Sigmoid colon (tissue), 7 donors: Measurements from ENCODE around the gene CDC6. TPM values are rescaled to one million over a fixed set of nuclear protein-coding genes. Genes with fewer than 3 reads are reported as not detected.

ENCODE experiments used
- DNase-seq: peaks from one replicate; pipeline ENCODE4 v3.0.0-alpha.2; 2019
- H3K27ac ChIP-seq, 4 donors: fragments of 200-600 bp; sonication (generic); one replicate each; pipeline ENCODE4 v1.5.1; 2016 to 2019; ENCODE audit warnings: mild to moderate bottlenecking in 1 of 4
- H3K27me3 ChIP-seq, 3 donors: fragments of 200-600 bp; sonication (generic); one replicate each; pipeline ENCODE4 v1.5.1; 2019; ENCODE audit warnings: mild to moderate bottlenecking in 1 of 3
- H3K36me3 ChIP-seq, 4 donors: fragments of 200-600 bp; sonication (generic); one replicate each; pipeline ENCODE4 v1.5.1; 2016 to 2019
- H3K4me1 ChIP-seq, 4 donors: fragments of 200-600 bp; sonication (generic); one replicate each; pipeline ENCODE4 v1.5.1; 2017 to 2019
- H3K4me3 ChIP-seq, 4 donors: fragments of 200-600 bp; sonication (generic); one replicate each; pipeline ENCODE4 v1.5.1; 2017 to 2019; ENCODE audit warnings: mild to moderate bottlenecking in 2 of 4, moderate library complexity in 1 of 4
- H3K9me3 ChIP-seq, 4 donors: fragments of 200-600 bp in 3 of 4; sonication (generic) in 3 of 4; one replicate each; pipeline versions ENCODE4 v1.5.1 to v1.6.1; 2013 to 2019
- EP300 ChIP-seq, 4 donors: sonication (generic); formaldehyde crosslinking; IDR thresholded peaks; one replicate each; pipeline ENCODE4 v1.6.1; 2017; ENCODE audit warnings: antibody characterized with exemption in 4 of 4
- POLR2A ChIP-seq, 2 donors: fragments of 450-650 bp; IDR thresholded peaks; one replicate each; pipeline ENCODE4 v1.6.1; 2016; ENCODE audit warnings: antibody characterized with exemption in 2 of 2, mild to moderate bottlenecking in 2 of 2, moderate library complexity in 2 of 2
- POLR2AphosphoS5 ChIP-seq, 4 donors: sonication (generic); formaldehyde crosslinking; IDR thresholded peaks; one replicate each; pipeline ENCODE4 v1.6.1; 2017; ENCODE audit warnings: antibody characterized with exemption in 4 of 4
- WGBS, 2 donors: extraction: QIAGEN DNeasy Blood & Tissue Kit; methylation state at CpG; one replicate each; pipeline ENCODE4 v1.1.7; 2013; 5-methylcytosine and 5-hydroxymethylcytosine counted together
- intact Hi-C: fragments of 100-400 bp; cut with DNase I; formaldehyde crosslinking; loops from one replicate; pipeline ENCODE4 v1.15.1; 2023
- polyA plus RNA-seq, 3 donors: library from polyadenylated mRNA; stranded (reverse); fragments of 200-250 nt; gene quantifications; one replicate each; pipeline ENCODE4 v1.2.3, GENCODE V29; 2013
- total RNA-seq, 4 donors: library from RNA; depleted of rRNA; stranded (reverse); fragments of >200 nt; gene quantifications; one replicate each; pipeline ENCODE4 v1.1.0, GENCODE V29; 2016
- TF ChIP-seq, protein P1 (sequence below), 4 experiments: fragments of 450-650 bp in 3 of 4; fragments of 200-600 bp in 1 of 4; IDR thresholded peaks; one replicate each; pipeline ENCODE4 v1.5.1; 2016 to 2019; ENCODE audit warnings: antibody characterized with exemption in 4 of 4, mild to moderate bottlenecking in 3 of 4, moderate library complexity in 2 of 4
- donor health status: healthy with polysubstance abuse.
- donor health status: Bipolar disorder and iron deficiency.
- donor health status: healthy.

Gene CDC6
- total and polyA plus RNA-seq, 7 donors = 0.33 to 10.9 (median 1.9) TPM; not detected in 1

DNA sequence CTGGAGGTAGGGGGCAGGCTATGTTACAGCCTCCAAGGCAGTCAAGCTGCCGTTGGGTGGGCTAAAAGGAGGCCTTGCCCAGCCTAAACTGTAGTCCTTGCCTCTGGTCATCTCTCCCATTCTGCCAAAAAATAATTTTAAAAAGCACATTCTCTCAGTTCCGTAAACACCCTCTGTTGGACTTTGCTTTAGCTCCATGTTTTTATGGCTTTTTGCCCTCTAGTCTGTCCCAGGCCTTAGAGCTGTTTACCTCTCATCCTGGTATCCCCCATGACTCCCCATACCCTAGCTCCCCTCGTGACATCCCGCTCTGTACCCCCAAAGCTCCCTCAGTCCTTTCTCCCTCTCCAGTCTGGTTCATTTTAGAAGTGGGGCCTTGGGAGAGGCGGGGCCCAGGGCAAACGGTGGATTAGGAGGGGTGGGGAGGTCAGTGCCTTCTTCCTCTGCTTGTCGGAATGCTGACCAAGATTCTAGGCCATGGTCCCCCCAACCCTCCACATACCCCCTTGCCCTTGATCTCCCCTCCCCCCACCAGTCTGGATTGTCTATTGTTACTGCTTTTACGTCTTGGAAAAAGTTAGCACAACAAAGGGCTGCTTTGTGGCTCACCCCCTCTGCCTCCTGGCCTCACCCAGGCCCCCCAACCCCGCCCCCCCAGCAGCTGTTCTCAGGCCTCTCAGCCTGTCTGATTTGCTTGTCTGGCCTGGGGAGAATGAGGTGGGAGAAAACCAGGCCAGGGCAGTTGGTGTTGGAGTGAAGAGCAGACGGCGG is 58.5 kb downstream of the CDC6 start:
- H3K27me3 ChIP-seq = no peaks in the 10 kb centered on the region
- no peaks in the 10 kb centered on the region for H3K9me3 ChIP-seq
- TF ChIP-seq POLR2A (IDR thresholded peaks at IDR 0.05) (no peak), EP300 (IDR thresholded peaks at IDR 0.05) (no peak), POLR2AphosphoS5 (IDR thresholded peaks at IDR 0.05) (no peak)
- TF ChIP-seq, protein P1, sequence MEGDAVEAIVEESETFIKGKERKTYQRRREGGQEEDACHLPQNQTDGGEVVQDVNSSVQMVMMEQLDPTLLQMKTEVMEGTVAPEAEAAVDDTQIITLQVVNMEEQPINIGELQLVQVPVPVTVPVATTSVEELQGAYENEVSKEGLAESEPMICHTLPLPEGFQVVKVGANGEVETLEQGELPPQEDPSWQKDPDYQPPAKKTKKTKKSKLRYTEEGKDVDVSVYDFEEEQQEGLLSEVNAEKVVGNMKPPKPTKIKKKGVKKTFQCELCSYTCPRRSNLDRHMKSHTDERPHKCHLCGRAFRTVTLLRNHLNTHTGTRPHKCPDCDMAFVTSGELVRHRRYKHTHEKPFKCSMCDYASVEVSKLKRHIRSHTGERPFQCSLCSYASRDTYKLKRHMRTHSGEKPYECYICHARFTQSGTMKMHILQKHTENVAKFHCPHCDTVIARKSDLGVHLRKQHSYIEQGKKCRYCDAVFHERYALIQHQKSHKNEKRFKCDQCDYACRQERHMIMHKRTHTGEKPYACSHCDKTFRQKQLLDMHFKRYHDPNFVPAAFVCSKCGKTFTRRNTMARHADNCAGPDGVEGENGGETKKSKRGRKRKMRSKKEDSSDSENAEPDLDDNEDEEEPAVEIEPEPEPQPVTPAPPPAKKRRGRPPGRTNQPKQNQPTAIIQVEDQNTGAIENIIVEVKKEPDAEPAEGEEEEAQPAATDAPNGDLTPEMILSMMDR (IDR thresholded peaks at IDR 0.05) = no peak
- peaks cover 0 to 88% (median 85%) of the 10 kb centered on the region in 4 donors for H3K4me1 ChIP-seq
- WGBS, 2 donors = 17 to 49% methylated on average over 11 of the region's 11 CpGs
- peak overlapping the region; percentile 94 to 99 (median 96) for H3K27ac ChIP-seq
- H3K36me3 ChIP-seq = peaks cover 0 to 10% (median under 1%) of the 10 kb centered on the region in 4 donors
- intact Hi-C loops = loop anchor here (2.0 kb wide), 1 partner anchor 143 kb away; no protein-coding TSS in a partner anchor
- H3K4me3 ChIP-seq = peak overlapping the region; percentile 26 to 83 (median 82)
- DNase-seq = no peak

DNA sequence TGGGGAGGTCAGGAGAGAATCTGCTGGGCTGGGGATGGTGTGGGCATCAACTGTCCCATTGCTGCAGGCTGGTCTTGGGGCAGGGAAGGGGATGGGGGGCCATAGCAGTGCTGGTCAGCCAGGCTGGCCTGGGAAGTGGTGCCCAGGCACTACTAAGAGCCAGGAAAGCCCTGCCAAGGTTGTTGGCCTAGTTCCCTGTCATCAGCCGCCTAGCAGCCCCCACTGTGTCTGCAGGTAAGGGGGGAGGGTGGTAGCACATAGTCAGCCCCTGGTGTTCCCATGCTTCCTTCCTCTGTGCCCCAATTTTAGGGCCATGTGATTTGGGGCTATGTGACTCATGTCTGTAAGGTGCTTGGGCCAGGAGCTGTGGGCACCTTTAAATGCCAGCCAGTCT is 59.1 kb downstream of the CDC6 start:
- H3K27ac ChIP-seq = peak overlapping the region; percentile 94 to 99 (median 96)
- intact Hi-C loops = no loop called here
- H3K4me1 ChIP-seq = peaks cover 0 to 94% (median 89%) of the 10 kb centered on the region in 4 donors
- TF ChIP-seq POLR2AphosphoS5 (IDR thresholded peaks at IDR 0.05) = no peak
- TF ChIP-seq, protein P1 (IDR thresholded peaks at IDR 0.05) = no peak
- no peak for TF ChIP-seq EP300 (IDR thresholded peaks at IDR 0.05)
- TF ChIP-seq POLR2A (IDR thresholded peaks at IDR 0.05) = no peak
- H3K4me3 ChIP-seq = peak overlapping the region in 3 of 4 donors; percentile 7 to 83 (median 82)
- H3K27me3 ChIP-seq = no peaks in the 10 kb centered on the region
- no peak for DNase-seq
- H3K9me3 ChIP-seq = no peaks in the 10 kb centered on the region
- WGBS, 2 donors = 36 to 55% methylated on average over 1 of the region's 1 CpG
- H3K36me3 ChIP-seq = peaks cover 0 to 15% (median 5%) of the 10 kb centered on the region in 4 donors

DNA sequence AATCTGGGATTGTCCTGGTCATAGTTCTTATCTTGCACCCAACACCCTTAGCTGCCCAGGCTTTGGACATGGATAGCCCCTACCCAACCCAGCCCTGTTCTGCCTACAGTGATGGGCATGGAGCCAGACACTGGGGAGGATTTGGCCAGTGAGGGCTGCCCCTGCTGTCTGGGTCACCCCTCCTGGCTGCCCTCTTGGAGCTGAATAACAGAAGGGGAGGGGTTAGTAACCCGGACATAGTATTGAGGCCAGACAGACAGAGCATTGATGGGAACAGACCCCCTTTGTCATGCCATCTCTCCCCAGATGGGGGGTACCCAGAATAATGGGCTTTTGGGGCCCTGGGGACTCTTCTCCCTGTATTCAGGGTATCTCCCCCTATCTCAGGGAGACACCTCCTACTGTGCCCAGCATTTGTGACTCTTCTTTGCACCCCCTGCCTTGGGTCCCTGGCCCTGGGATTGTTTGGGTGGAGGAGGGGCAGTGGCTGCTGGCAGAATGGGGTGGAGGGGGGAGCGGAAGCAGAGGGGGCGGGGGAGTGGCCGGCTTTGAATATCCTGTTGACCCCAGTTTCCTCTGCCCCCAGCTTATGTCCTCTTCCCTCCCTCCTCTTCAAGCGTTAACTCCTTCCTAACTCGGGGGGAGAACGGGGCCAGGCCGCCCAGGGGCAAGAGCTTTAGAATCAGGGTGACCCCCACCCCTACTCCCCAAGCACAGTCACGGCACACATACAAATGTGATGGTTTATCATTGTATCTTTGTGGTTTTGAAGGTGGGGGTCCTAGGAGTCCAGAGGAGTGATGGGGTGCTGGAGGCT is 59.8 kb downstream of the CDC6 start:
- intact Hi-C loops = no loop called here
- peaks cover 0 to 95% (median 91%) of the 10 kb centered on the region in 4 donors for H3K4me1 ChIP-seq
- TF ChIP-seq POLR2A (IDR thresholded peaks at IDR 0.05) (no peak), POLR2AphosphoS5 (IDR thresholded peaks at IDR 0.05) (no peak), EP300 (IDR thresholded peaks at IDR 0.05) (no peak)
- TF ChIP-seq, protein P1 (IDR thresholded peaks at IDR 0.05) = no peak
- H3K27ac ChIP-seq = peak overlapping the region; percentile 94 to 99 (median 96)
- peak overlapping the region in 2 of 4 donors; percentile 7 to 9 for H3K4me3 ChIP-seq
- H3K36me3 ChIP-seq = peaks cover 6 to 23% (median 12%) of the 10 kb centered on the region in 4 donors
- H3K27me3 ChIP-seq = no peaks in the 10 kb centered on the region
- WGBS, 2 donors = 50 to 60% methylated on average over 9 of the region's 9 CpGs
- DNase-seq = no peak
- H3K9me3 ChIP-seq = no peaks in the 10 kb centered on the region

DNA sequence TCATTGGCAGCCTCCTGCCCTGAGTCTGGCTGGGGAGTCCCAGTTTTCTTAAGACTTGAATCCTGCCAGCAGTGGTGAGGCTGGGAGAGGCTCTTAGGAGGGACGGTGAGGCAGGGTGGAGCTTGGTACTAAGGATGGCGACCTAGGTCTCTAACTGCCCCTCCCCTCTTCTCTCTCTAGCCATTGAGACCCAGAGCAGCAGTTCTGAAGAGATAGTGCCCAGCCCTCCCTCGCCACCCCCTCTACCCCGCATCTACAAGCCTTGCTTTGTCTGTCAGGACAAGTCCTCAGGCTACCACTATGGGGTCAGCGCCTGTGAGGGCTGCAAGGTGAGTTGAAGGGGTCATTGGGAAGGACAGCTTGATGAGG is 60.4 kb downstream of the CDC6 start:
- no peak for DNase-seq

More for the DNA sequence above, 60.4 kb downstream of the CDC6 start:
- peak overlapping the region in 1 of 4 donors; percentile 1 for H3K4me3 ChIP-seq
- H3K4me1 ChIP-seq = peaks cover 0 to 89% (median 88%) of the 10 kb centered on the region in 4 donors
- intact Hi-C loops = no loop called here
- peak overlapping the region; percentile 94 to 99 (median 96) for H3K27ac ChIP-seq
- no peak for TF ChIP-seq POLR2AphosphoS5 (IDR thresholded peaks at IDR 0.05)
- TF ChIP-seq EP300 (IDR thresholded peaks at IDR 0.05) = no peak
- TF ChIP-seq POLR2A (IDR thresholded peaks at IDR 0.05) = no peak
- TF ChIP-seq, protein P1 (IDR thresholded peaks at IDR 0.05) = no peak
- H3K27me3 ChIP-seq = no peaks in the 10 kb centered on the region
- WGBS, 2 donors = 61 to 76% methylated on average over 5 of the region's 5 CpGs
- peaks cover 8 to 29% (median 16%) of the 10 kb centered on the region in 4 donors for H3K36me3 ChIP-seq
- no peaks in the 10 kb centered on the region for H3K9me3 ChIP-seq
